SK-N-SH (cell line): Measurements from ENCODE around the gene BCAS4. TPM values are rescaled to one million over a fixed set of nuclear protein-coding genes. Genes with fewer than 3 reads are reported as not detected.

Source experiments
- CTCF ChIA-PET: fragments of 300-600, 350-600 bp; formaldehyde crosslinking; extraction: SDS; loops from one replicate; lab custom pipeline; 2021; lab: Yijun Ruan, JAX
- POLR2A ChIA-PET: fragments of 350-600 bp; sonication (Branson Sonifier 250); formaldehyde crosslinking; extraction: SDS; loops from one replicate; lab custom pipeline; 2020; ENCODE audit warnings: antibody characterized with exemption, inconsistent platforms; lab: Yijun Ruan, JAX
- DNase-seq: peaks from one replicate; pipeline ENCODE4 v3.0.0; 2012
- H2AFZ ChIP-seq: fragments of 200-600 bp; sonication (generic); 2 replicates; pipeline ENCODE4 v1.8.1; 2016; ENCODE audit warnings: antibody characterized with exemption, mild to moderate bottlenecking, low read depth
- H3F3A ChIP-seq: fragments of 200-600 bp; sonication (generic); replicated peaks from 2 replicates; pipeline ENCODE3; 2016; ENCODE audit warnings: antibody characterized with exemption, mild to moderate bottlenecking; ENCODE audit not compliant: insufficient read depth
- H3K27ac ChIP-seq, 2 experiments: fragments of 200-500 bp in 1 of 2; fragments of 200-600 bp in 1 of 2; sonication (Bioruptor generic) in 1 of 2; sonication (generic), shearing (Covaris generic) in 1 of 2; 2 replicates each; pipeline versions ENCODE4 v1.5.1 to v1.6.1; 2014 to 2016; ENCODE audit warnings: low read depth in 2 of 2, inconsistent platforms in 1 of 2, low read length in 1 of 2, mild to moderate bottlenecking in 1 of 2, mixed read lengths in 1 of 2
- H3K27me3 ChIP-seq: fragments of 200-600 bp; sonication (generic), shearing (Covaris generic); 2 replicates; pipeline ENCODE4 v1.6.1; 2016; ENCODE audit warnings: mixed run types; ENCODE audit not compliant: insufficient read depth
- H3K36me3 ChIP-seq, 2 experiments: fragments of 200-500 bp in 1 of 2; fragments of 200-600 bp in 1 of 2; sonication (Bioruptor generic) in 1 of 2; sonication (generic) in 1 of 2; replicated peaks in 1 of 2; 2 replicates each; pipeline versions ENCODE3 to v1.5.1; 2014 to 2016; ENCODE audit warnings: low read length in 1 of 2, mild to moderate bottlenecking in 1 of 2; ENCODE audit not compliant: insufficient read depth in 2 of 2, control insufficient read depth in 1 of 2
- H3K4me1 ChIP-seq, 2 experiments: fragments of 200-500 bp in 1 of 2; fragments of 200-600 bp in 1 of 2; sonication (Bioruptor generic) in 1 of 2; sonication (generic), shearing (Covaris generic) in 1 of 2; 2 replicates each; pipeline versions ENCODE4 v1.5.1 to v1.6.1; 2014 to 2016; ENCODE audit warnings: low read depth in 1 of 2, low read length in 1 of 2, mixed run types in 1 of 2; ENCODE audit not compliant: insufficient read depth in 2 of 2, control insufficient read depth in 1 of 2
- H3K4me2 ChIP-seq: fragments of 200-600 bp; sonication (generic), shearing (Covaris generic); 2 replicates; pipeline ENCODE4 v1.6.1; 2017; ENCODE audit warnings: mixed run types
- H3K4me3 ChIP-seq, 2 experiments: fragments of 200-500 bp in 1 of 2; fragments of 200-600 bp in 1 of 2; sonication (Bioruptor generic) in 1 of 2; sonication (generic), shearing (Covaris generic) in 1 of 2; 2 replicates each; pipeline versions ENCODE4 v1.5.1 to v1.8.1; 2014 to 2016; ENCODE audit warnings: low read depth in 2 of 2, inconsistent platforms in 1 of 2, low read length in 1 of 2, mild to moderate bottlenecking in 1 of 2, mixed read lengths in 1 of 2, moderate library complexity in 1 of 2
- H3K79me2 ChIP-seq: fragments of 200-600 bp; sonication (generic); 2 replicates; pipeline ENCODE4 v1.8.1; 2017; ENCODE audit warnings: mild to moderate bottlenecking; ENCODE audit not compliant: insufficient read depth
- H3K9ac ChIP-seq: fragments of 200-600 bp; sonication (generic); 2 replicates; pipeline ENCODE4 v1.6.1; 2017; ENCODE audit warnings: mixed run types
- H3K9me2 ChIP-seq: fragments of 200-600 bp; sonication (generic); 2 replicates; pipeline ENCODE4 v1.6.1; 2017; ENCODE audit warnings: mixed run types
- H3K9me3 ChIP-seq: fragments of 200-600 bp; sonication (generic); 2 replicates; pipeline ENCODE4 v1.6.1; 2017; ENCODE audit warnings: mixed run types, mild to moderate bottlenecking, moderate library complexity
- H4K20me1 ChIP-seq: fragments of 200-600 bp; sonication (generic); 2 replicates; pipeline ENCODE4 v1.6.1; 2017; ENCODE audit warnings: mild to moderate bottlenecking, mixed run types; ENCODE audit not compliant: insufficient read depth
- CTCF ChIP-seq: fragments of 200-600 bp; sonication (generic); IDR thresholded peaks from 2 replicates; pipeline ENCODE4 v1.6.1; 2017; ENCODE audit warnings: antibody characterized with exemption, mild to moderate bottlenecking, moderate library complexity
- ELF1 ChIP-seq: IDR thresholded peaks from 2 replicates; pipeline ENCODE4 v1.4.0; 2012
- EP300 ChIP-seq, 2 experiments: IDR thresholded peaks; 2 replicates each; pipeline versions ENCODE4 v1.4.0 to v1.6.1; 2012; ENCODE audit warnings: borderline replicate concordance in 1 of 2, low read depth in 1 of 2, low read length in 1 of 2
- EZH2phosphoT487 ChIP-seq: fragments of 200-600 bp; sonication (generic); IDR thresholded peaks from 2 replicates; pipeline ENCODE4 v1.6.1; 2017; ENCODE audit warnings: low read depth, mixed run types, mild to moderate bottlenecking, antibody characterized with exemption, moderate library complexity, borderline replicate concordance
- FOXJ3 ChIP-seq: sonication (generic); formaldehyde crosslinking; IDR thresholded peaks from 2 replicates; pipeline ENCODE4 v1.5.1; 2020; ENCODE audit warnings: mild to moderate bottlenecking, missing genetic modification reagents
- FOXM1 ChIP-seq: IDR thresholded peaks from 2 replicates; pipeline ENCODE4 v1.4.0; 2012; ENCODE audit warnings: low read depth, mild to moderate bottlenecking
- IRF3 ChIP-seq: fragments of 150-350 bp; IDR thresholded peaks from 2 replicates; pipeline ENCODE4 v1.6.1; 2016; ENCODE audit warnings: mild to moderate bottlenecking, low read depth, low read length
- JUND ChIP-seq: IDR thresholded peaks from 2 replicates; pipeline ENCODE4 v1.4.0; 2012
- MAX ChIP-seq: IDR thresholded peaks from 2 replicates; pipeline ENCODE4 v1.4.0; 2012; ENCODE audit warnings: low read depth
- MEF2A ChIP-seq: IDR thresholded peaks from 2 replicates; pipeline ENCODE4 v1.4.0; 2012; ENCODE audit warnings: low read depth, borderline replicate concordance
- MXI1 ChIP-seq: IDR thresholded peaks from 2 replicates; pipeline ENCODE4 v1.6.1; 2012; ENCODE audit warnings: mild to moderate bottlenecking, low read depth, low read length, improper control_type of control experiment
- NFIC ChIP-seq: IDR thresholded peaks from 2 replicates; pipeline ENCODE4 v1.4.0; 2012; ENCODE audit warnings: borderline replicate concordance
- RXRA ChIP-seq: IDR thresholded peaks from 2 replicates; pipeline ENCODE4 v1.4.0; 2012; ENCODE audit warnings: low read depth, mild to moderate bottlenecking, borderline replicate concordance
- TCF12 ChIP-seq: IDR thresholded peaks from 2 replicates; pipeline ENCODE4 v1.4.0; 2012
- TEAD4 ChIP-seq: IDR thresholded peaks from 2 replicates; pipeline ENCODE4 v1.4.0; 2012; ENCODE audit warnings: mild to moderate bottlenecking, borderline replicate concordance; ENCODE audit not compliant: insufficient read depth
- YY1 ChIP-seq: IDR thresholded peaks from 2 replicates; pipeline ENCODE4 v1.4.0; 2012; ENCODE audit warnings: low read depth, mild to moderate bottlenecking
- WGBS: methylation state at CpG from one replicate; pipeline ENCODE4 v1.1.6; 2017; ENCODE audit warnings: low lambda C conversion rate; 5-methylcytosine and 5-hydroxymethylcytosine counted together
- polyA plus RNA-seq, 3 experiments: library from polyadenylated mRNA; depleted of rRNA; stranded (reverse); fragments of >200 nt; gene quantifications; 2 replicates each; pipeline ENCODE4 v1.2.3, GENCODE V29; 2012

The BCAS4 gene
- polyA plus RNA-seq, 1 of the 3 experiments (the other 2 are of a cell fraction), result 43.8 TPM

- TF ChIP-seq MXI1 (no peak), CTCF (no peak), JUND (no peak), YY1 (no peak), ELF1 (no peak), MAX (no peak), EP300 (IDR thresholded peaks at IDR 0.05; ENCODE audit: borderline replicate concordance in 1 of 2, low read depth in 1 of 2, low read length in 1 of 2) (no peak), MEF2A (no peak), IRF3 (no peak), EZH2phosphoT487 (no peak)
- H3K9me2 ChIP-seq, result no peaks in the 10 kb centered on the region
- ChIA-PET POLR2A (interaction anchor here (0.5 to 1.8 kb wide), 4 partner anchors 23 to 168 kb away, joined by 3 to 23 read pairs (median 6); partner anchors contain the start of genes ADNP, DPM1 and MOCS3), CTCF (interaction anchor here (0.6 to 11.3 kb wide), 18 partner anchors 8 to 191 kb away, joined by 3 to 340 read pairs (median 4); partner anchors contain the start of genes ADNP, DPM1, MOCS3 and RIPOR3)
- H3K79me2 ChIP-seq, result no peaks in the 10 kb centered on the region
- no peaks in the 10 kb centered on the region for H3K9me3 ChIP-seq
- peak overlapping the region; percentile 50; the same call in 1 of the 2 replicates for H3K4me2 ChIP-seq
- peak overlapping the region; percentile 53 to 73; a peak in 3 of 4 replicates for H3K27ac ChIP-seq
- H3K36me3 ChIP-seq, result no peaks in the 10 kb centered on the region
- H3K9ac ChIP-seq, result peak overlapping the region; percentile 78
- H3K27me3 ChIP-seq, result no peaks in the 10 kb centered on the region
- peaks cover 10% of the 10 kb centered on the region for H3F3A ChIP-seq
- WGBS, result 73% methylated on average over 10 of the region's 11 CpGs
- H2AFZ ChIP-seq, result peak overlapping the region; percentile 96; the same call in 1 of the 2 replicates
- no peak for DNase-seq
- no peaks in the 10 kb centered on the region for H4K20me1 ChIP-seq
- H3K4me3 ChIP-seq, result no peak overlapping the region; a peak in 1 of 4 replicates
- peaks cover 11 to 21% of the 10 kb centered on the region in 2 experiments; a peak in 3 of 4 replicates for H3K4me1 ChIP-seq
Measured at GRCh38 chr20:50789968-50790650, 4.8 kb upstream of the BCAS4 start.

GRCh38 chr20:50790651-50791277 is 4.1 kb upstream of the BCAS4 start:
- Histone ChIP-seq H3K9ac (peak overlapping the region; percentile 78), H3K9me3 (no peaks in the 10 kb centered on the region), H3K4me3 (no peak overlapping the region; a peak in 1 of 4 replicates), H3K9me2 (no peaks in the 10 kb centered on the region), H3K36me3 (no peaks in the 10 kb centered on the region), H3F3A (peaks cover 10% of the 10 kb centered on the region), H3K27me3 (no peaks in the 10 kb centered on the region), H3K4me1 (peaks cover 12 to 21% of the 10 kb centered on the region in 2 experiments), H4K20me1 (no peaks in the 10 kb centered on the region), H3K4me2 (peak overlapping the region; percentile 50; the same call in 1 of the 2 replicates), H2AFZ (peak overlapping the region; percentile 96), H3K79me2 (peaks cover under 1% of the 10 kb centered on the region), H3K27ac (peak overlapping the region; percentile 73 to 80)
- DNase-seq, result peak; percentile 94
- ChIA-PET CTCF (interaction anchor here (0.6 to 11.3 kb wide), 18 partner anchors 9 to 190 kb away, joined by 3 to 340 read pairs (median 4); partner anchors contain the start of genes ADNP, DPM1, MOCS3 and RIPOR3), POLR2A (interaction anchor here (0.5 to 1.8 kb wide), 4 partner anchors 24 to 167 kb away, joined by 3 to 23 read pairs (median 6); partner anchors contain the start of genes ADNP, DPM1 and MOCS3)
- 31% methylated on average over 8 of the region's 23 CpGs for WGBS
- TF ChIP-seq RXRA (peak; percentile 32; the same call in 1 of the 2 replicates), TCF12 (peak; percentile 64; the same call in 1 of the 2 replicates), CTCF (peak; percentile 74), MAX (peak; percentile 80), MXI1 (peak; percentile 46; the same call in 1 of the 2 replicates), NFIC (peak; percentile 47; the same call in 1 of the 2 replicates), YY1 (peak; percentile 65; the same call in 1 of the 2 replicates), FOXM1 (no peak), TEAD4 (peak; percentile 87), MEF2A (peak; percentile 35; the same call in 1 of the 2 replicates), FOXJ3 (no peak), EP300 (IDR thresholded peaks at IDR 0.05; ENCODE audit: borderline replicate concordance in 1 of 2, low read depth in 1 of 2, low read length in 1 of 2) (peak; percentile 30 to 36; a peak in 2 of 4 replicates)
